HEK293 (cell line): ENCODE measurements around the gene CAPN7.

Experiments
- CTCF ChIA-PET: fragments of 350-600 bp; formaldehyde crosslinking; extraction: SDS; loops from one replicate; lab custom pipeline; 2021; ENCODE audit warnings: antibody characterized with exemption; lab: Yijun Ruan, JAX
- POLR2A ChIA-PET: fragments of 300-600 bp; formaldehyde crosslinking; extraction: SDS; loops from one replicate; lab custom pipeline; 2020; ENCODE audit warnings: antibody characterized with exemption, inconsistent platforms; lab: Yijun Ruan, JAX
- H3K27ac ChIP-seq: fragments of 200-500 bp; sonication (Bioruptor generic); 2 replicates; pipeline ENCODE4 v1.5.1; 2014; ENCODE audit warnings: low read depth, low read length, control low read depth, inconsistent platforms; ENCODE audit errors: extremely low read depth
- H3K36me3 ChIP-seq, 2 experiments: fragments of 200-500 bp in 1 of 2; sonication (Bioruptor generic) in 1 of 2; 1 replicate in 1 of 2; 2 replicates in 1 of 2; pipeline ENCODE4 v1.5.1; 2014 to 2017; ENCODE audit warnings: inconsistent platforms in 2 of 2, low read length in 2 of 2; ENCODE audit not compliant: control insufficient read depth in 2 of 2, insufficient read depth in 1 of 2
- H3K4me1 ChIP-seq: fragments of 200-500 bp; sonication (Bioruptor generic); 2 replicates; pipeline ENCODE4 v1.5.1; 2014; ENCODE audit warnings: mild to moderate bottlenecking, low read length, inconsistent platforms; ENCODE audit not compliant: control insufficient read depth, insufficient read depth
- H3K4me3 ChIP-seq: 2 replicates; pipeline ENCODE4 v1.5.1; 2011; ENCODE audit warnings: low read depth, mild to moderate bottlenecking, control low read depth, low read length, moderate library complexity
- H3K9me3 ChIP-seq: fragments of 200-500 bp; sonication (Bioruptor generic); 2 replicates; pipeline ENCODE4 v1.5.1; 2014; ENCODE audit warnings: low read depth, low read length, inconsistent platforms; ENCODE audit not compliant: control insufficient read depth, insufficient read depth
- GFI1B ChIP-seq: fragments of 450-650 bp; formaldehyde crosslinking; IDR thresholded peaks from 2 replicates; pipeline ENCODE4 v1.5.1; 2016; ENCODE audit warnings: missing biosample characterization, missing genetic modification characterization
- KLF10 ChIP-seq: fragments of 450-650 bp; IDR thresholded peaks from 2 replicates; pipeline ENCODE4 v1.5.1; 2018; ENCODE audit warnings: missing biosample characterization, mild to moderate bottlenecking, missing genetic modification characterization
- MZF1 ChIP-seq: fragments of 450-650 bp; formaldehyde crosslinking; IDR thresholded peaks from 2 replicates; pipeline ENCODE4 v1.5.1; 2017; ENCODE audit warnings: missing biosample characterization, missing genetic modification characterization, borderline replicate concordance
- TCF7L2 ChIP-seq: IDR thresholded peaks from 2 replicates; pipeline ENCODE4 v1.6.1; 2011; ENCODE audit warnings: low read depth, mild to moderate bottlenecking, inconsistent platforms, low read length, moderate library complexity, borderline replicate concordance
- ZFP69B ChIP-seq: fragments of 450-650 bp; formaldehyde crosslinking; IDR thresholded peaks from 2 replicates; pipeline ENCODE4 v1.5.1; 2016; ENCODE audit warnings: missing biosample characterization, missing genetic modification characterization
- ZNF112 ChIP-seq: fragments of 450-650 bp; formaldehyde crosslinking; IDR thresholded peaks from 2 replicates; pipeline ENCODE4 v1.5.0; 2017; ENCODE audit warnings: missing biosample characterization, missing genetic modification characterization
- ZNF121 ChIP-seq: fragments of 450-650 bp; formaldehyde crosslinking; IDR thresholded peaks from 2 replicates; pipeline ENCODE4 v1.5.1; 2016; ENCODE audit warnings: missing biosample characterization, missing genetic modification characterization
- ZNF354C ChIP-seq: fragments of 450-650 bp; formaldehyde crosslinking; IDR thresholded peaks from 2 replicates; pipeline ENCODE4 v1.5.1; 2016; ENCODE audit warnings: missing biosample characterization, missing genetic modification characterization, low read depth, borderline replicate concordance
- ZNF391 ChIP-seq: fragments of 450-650 bp; formaldehyde crosslinking; IDR thresholded peaks from 2 replicates; pipeline ENCODE4 v1.5.1; 2016; ENCODE audit warnings: low read depth, missing biosample characterization, missing genetic modification characterization, borderline replicate concordance
- ZNF529 ChIP-seq: fragments of 450-650 bp; formaldehyde crosslinking; IDR thresholded peaks from 2 replicates; pipeline ENCODE4 v1.5.1; 2017; ENCODE audit warnings: missing genetic modification characterization, missing biosample characterization; ENCODE audit not compliant: insufficient replicate concordance
- ZNF596 ChIP-seq: fragments of 450-650 bp; IDR thresholded peaks from 2 replicates; pipeline ENCODE4 v1.5.0; 2018; ENCODE audit warnings: missing biosample characterization, mild to moderate bottlenecking, missing genetic modification characterization, moderate library complexity
- ZNF621 ChIP-seq: fragments of 450-650 bp; formaldehyde crosslinking; IDR thresholded peaks from 2 replicates; pipeline ENCODE4 v1.5.1; 2017; ENCODE audit warnings: missing biosample characterization, missing genetic modification characterization
- ZNF624 ChIP-seq: fragments of 450-650 bp; formaldehyde crosslinking; IDR thresholded peaks from 2 replicates; pipeline ENCODE4 v1.5.1; 2017; ENCODE audit warnings: missing biosample characterization, missing genetic modification characterization
- ZNF792 ChIP-seq: fragments of 450-650 bp; formaldehyde crosslinking; IDR thresholded peaks from 2 replicates; pipeline ENCODE4 v1.5.1; 2016; ENCODE audit warnings: missing biosample characterization, missing genetic modification characterization
- TF ChIP-seq, protein P1 (sequence below): fragments of 450-650 bp; formaldehyde crosslinking; IDR thresholded peaks from 2 replicates; pipeline ENCODE4 v1.5.1; 2016; ENCODE audit warnings: missing biosample characterization, missing genetic modification characterization
- TF ChIP-seq, protein P2 (sequence below): fragments of 450-650 bp; formaldehyde crosslinking; conservative IDR thresholded peaks from 2 replicates; pipeline ENCODE4 v1.5.1; 2016; ENCODE audit warnings: low read depth, missing biosample characterization, missing genetic modification characterization
- TF ChIP-seq, protein P3 (sequence below): fragments of 450-650 bp; IDR thresholded peaks from 2 replicates; pipeline ENCODE4 v1.5.1; 2018; ENCODE audit warnings: missing biosample characterization, mild to moderate bottlenecking, missing genetic modification characterization
- TF ChIP-seq, protein P4 (sequence below): fragments of 450-650 bp; formaldehyde crosslinking; IDR thresholded peaks from 2 replicates; pipeline ENCODE4 v1.5.1; 2017; ENCODE audit warnings: missing biosample characterization, missing genetic modification characterization
- TF ChIP-seq, protein P5 (sequence below): fragments of 450-650 bp; formaldehyde crosslinking; IDR thresholded peaks from 2 replicates; pipeline ENCODE4 v1.5.1; 2016; ENCODE audit warnings: missing biosample characterization, missing genetic modification characterization
- TF ChIP-seq, protein P6 (sequence below): fragments of 450-650 bp; formaldehyde crosslinking; IDR thresholded peaks from 2 replicates; pipeline ENCODE4 v1.5.1; 2017; ENCODE audit warnings: missing biosample characterization, missing genetic modification characterization

Gene CAPN7

DNA sequence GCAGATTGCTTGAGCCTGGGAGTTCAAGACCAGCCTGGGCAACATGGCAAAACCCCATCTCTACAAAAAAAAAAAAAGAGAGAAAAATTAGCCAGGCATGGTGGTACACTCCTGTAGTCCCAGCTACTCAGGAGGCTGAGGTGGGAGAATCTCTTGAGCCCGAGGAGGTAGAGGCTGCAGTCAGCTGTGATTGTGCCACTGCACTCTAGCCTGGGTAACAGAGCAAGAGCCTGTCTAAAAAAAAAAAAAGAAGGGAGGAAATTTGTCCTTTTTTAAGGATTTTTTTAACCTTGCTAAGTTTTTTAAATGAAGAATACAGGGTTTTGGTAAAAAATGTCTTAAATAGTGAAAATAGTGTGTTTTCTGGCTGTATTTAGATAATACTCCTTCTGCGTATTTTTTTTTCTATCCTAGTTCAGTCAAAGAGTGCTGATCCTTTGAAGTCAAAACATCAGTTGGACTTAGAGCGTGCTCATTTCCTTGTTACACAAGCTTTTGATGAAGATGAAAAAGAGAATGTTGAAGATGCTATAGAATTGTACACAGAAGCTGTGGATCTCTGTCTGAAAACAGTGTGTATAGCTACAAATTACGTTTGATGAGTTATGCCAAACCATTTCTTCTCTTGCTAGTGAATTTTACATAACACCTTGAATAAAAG is 11.1 kb downstream of the CAPN7 start (continued):
- TF ChIP-seq, protein P1, sequence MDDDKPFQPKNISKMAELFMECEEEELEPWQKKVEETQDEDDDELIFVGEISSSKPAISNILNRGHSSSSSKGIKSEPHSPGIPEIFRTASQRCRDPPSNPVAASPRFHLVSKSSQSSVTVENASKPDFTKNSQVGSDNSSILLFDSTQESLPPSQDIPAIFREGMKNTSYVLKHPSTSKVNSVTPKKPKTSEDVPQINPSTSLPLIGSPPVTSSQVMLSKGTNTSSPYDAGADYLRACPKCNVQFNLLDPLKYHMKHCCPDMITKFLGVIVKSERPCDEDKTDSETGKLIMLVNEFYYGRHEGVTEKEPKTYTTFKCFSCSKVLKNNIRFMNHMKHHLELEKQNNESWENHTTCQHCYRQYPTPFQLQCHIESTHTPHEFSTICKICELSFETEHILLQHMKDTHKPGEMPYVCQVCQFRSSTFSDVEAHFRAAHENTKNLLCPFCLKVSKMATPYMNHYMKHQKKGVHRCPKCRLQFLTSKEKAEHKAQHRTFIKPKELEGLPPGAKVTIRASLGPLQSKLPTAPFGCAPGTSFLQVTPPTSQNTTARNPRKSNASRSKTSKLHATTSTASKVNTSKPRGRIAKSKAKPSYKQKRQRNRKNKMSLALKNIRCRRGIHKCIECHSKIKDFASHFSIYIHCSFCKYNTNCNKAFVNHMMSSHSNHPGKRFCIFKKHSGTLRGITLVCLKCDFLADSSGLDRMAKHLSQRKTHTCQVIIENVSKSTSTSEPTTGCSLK (tag by site-specific recombination) = no peak
- TF ChIP-seq, protein P2, sequence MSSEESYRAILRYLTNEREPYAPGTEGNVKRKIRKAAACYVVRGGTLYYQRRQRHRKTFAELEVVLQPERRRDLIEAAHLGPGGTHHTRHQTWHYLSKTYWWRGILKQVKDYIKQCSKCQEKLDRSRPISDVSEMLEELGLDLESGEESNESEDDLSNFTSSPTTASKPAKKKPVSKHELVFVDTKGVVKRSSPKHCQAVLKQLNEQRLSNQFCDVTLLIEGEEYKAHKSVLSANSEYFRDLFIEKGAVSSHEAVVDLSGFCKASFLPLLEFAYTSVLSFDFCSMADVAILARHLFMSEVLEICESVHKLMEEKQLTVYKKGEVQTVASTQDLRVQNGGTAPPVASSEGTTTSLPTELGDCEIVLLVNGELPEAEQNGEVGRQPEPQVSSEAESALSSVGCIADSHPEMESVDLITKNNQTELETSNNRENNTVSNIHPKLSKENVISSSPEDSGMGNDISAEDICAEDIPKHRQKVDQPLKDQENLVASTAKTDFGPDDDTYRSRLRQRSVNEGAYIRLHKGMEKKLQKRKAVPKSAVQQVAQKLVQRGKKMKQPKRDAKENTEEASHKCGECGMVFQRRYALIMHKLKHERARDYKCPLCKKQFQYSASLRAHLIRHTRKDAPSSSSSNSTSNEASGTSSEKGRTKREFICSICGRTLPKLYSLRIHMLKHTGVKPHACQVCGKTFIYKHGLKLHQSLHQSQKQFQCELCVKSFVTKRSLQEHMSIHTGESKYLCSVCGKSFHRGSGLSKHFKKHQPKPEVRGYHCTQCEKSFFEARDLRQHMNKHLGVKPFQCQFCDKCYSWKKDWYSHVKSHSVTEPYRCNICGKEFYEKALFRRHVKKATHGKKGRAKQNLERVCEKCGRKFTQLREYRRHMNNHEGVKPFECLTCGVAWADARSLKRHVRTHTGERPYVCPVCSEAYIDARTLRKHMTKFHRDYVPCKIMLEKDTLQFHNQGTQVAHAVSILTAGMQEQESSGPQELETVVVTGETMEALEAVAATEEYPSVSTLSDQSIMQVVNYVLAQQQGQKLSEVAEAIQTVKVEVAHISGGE (tag by site-specific recombination) = no peak
- no peak for TF ChIP-seq TCF7L2

DNA sequence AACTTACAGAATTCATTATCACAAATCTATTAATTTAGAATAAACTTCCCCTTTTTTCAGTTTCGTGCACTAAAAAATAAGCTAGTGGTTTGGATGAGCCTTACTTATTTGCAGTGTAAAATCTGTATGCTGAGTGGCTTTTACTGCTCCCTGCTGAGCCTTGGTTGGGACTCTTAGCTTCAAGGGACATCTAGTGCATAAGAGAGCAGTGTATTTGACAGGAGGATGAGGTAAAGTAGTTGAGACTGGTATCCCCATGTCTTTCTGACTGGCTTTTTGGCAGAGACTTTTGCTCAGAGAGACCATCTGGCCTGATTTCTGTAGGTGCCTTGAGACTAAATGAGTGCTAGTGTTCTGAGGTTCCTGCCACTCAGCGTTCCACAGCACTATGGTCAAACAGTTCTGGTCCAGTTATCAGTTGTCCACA is 11.8 kb downstream of the CAPN7 start:
- Histone ChIP-seq H3K27ac (no peak overlapping the region), H3K4me1 (no peaks in the 10 kb centered on the region), H3K36me3 (peaks cover 78 to 84% of the 10 kb centered on the region in 2 experiments), H3K9me3 (no peaks in the 10 kb centered on the region), H3K4me3 (no peak overlapping the region)
- CTCF ChIA-PET = interaction anchor here (0.8 kb wide), 1 partner anchor 116 kb away, joined by 3 read pairs; no protein-coding TSS in a partner anchor
- TF ChIP-seq, protein P3, sequence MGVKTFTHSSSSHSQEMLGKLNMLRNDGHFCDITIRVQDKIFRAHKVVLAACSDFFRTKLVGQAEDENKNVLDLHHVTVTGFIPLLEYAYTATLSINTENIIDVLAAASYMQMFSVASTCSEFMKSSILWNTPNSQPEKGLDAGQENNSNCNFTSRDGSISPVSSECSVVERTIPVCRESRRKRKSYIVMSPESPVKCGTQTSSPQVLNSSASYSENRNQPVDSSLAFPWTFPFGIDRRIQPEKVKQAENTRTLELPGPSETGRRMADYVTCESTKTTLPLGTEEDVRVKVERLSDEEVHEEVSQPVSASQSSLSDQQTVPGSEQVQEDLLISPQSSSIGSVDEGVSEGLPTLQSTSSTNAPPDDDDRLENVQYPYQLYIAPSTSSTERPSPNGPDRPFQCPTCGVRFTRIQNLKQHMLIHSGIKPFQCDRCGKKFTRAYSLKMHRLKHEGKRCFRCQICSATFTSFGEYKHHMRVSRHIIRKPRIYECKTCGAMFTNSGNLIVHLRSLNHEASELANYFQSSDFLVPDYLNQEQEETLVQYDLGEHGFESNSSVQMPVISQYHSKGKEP (tag by site-specific recombination) = no peak
- TF ChIP-seq ZNF596 (tag by site-specific recombination) (no peak), ZNF391 (tag by site-specific recombination) (no peak), ZNF792 (tag by site-specific recombination) (no peak), GFI1B (no peak), ZNF112 (tag by site-specific recombination) (no peak), ZNF624 (no peak)
- TF ChIP-seq, protein P4, sequence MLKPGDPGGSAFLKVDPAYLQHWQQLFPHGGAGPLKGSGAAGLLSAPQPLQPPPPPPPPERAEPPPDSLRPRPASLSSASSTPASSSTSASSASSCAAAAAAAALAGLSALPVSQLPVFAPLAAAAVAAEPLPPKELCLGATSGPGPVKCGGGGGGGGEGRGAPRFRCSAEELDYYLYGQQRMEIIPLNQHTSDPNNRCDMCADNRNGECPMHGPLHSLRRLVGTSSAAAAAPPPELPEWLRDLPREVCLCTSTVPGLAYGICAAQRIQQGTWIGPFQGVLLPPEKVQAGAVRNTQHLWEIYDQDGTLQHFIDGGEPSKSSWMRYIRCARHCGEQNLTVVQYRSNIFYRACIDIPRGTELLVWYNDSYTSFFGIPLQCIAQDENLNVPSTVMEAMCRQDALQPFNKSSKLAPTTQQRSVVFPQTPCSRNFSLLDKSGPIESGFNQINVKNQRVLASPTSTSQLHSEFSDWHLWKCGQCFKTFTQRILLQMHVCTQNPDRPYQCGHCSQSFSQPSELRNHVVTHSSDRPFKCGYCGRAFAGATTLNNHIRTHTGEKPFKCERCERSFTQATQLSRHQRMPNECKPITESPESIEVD (tag by site-specific recombination) = no peak
- POLR2A ChIA-PET = no interaction called here

DNA sequence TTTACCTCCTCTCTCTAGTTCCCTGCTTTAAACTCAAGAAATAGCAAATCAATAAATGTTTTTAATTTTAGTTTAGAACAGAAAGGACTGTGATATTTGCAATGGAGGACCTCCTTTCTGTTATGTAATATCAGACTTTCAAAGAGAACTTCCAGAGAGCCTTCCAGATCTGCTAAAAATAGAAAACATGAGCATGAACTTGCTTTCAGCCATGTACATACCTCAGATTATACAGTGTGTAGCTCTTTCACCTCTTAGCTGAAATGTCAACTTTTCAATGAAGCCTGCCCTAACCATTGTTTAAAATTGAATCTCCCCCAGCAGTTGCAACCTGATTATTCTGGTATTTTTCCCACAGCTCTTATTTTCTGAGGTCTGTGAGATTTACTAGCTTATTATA is 12.6 kb downstream of the CAPN7 start:
- ChIA-PET CTCF (interaction anchor here (0.7 kb wide), 2 partner anchors 42 to 109 kb away, joined by 3 to 4 read pairs; no protein-coding TSS in a partner anchor), POLR2A (no interaction called here)
- H3K4me3 ChIP-seq = no peak overlapping the region
- peaks cover 79 to 86% of the 10 kb centered on the region in 2 experiments for H3K36me3 ChIP-seq
- H3K4me1 ChIP-seq = no peaks in the 10 kb centered on the region
- no peaks in the 10 kb centered on the region for H3K9me3 ChIP-seq
- H3K27ac ChIP-seq = no peak overlapping the region
- no peak for TF ChIP-seq ZFP69B (tag by site-specific recombination)
- TF ChIP-seq KLF10 (tag by site-specific recombination) = no peak
- TF ChIP-seq ZNF529 = no peak
- no peak for TF ChIP-seq ZNF621 (tag by site-specific recombination)
- TF ChIP-seq, protein P5, sequence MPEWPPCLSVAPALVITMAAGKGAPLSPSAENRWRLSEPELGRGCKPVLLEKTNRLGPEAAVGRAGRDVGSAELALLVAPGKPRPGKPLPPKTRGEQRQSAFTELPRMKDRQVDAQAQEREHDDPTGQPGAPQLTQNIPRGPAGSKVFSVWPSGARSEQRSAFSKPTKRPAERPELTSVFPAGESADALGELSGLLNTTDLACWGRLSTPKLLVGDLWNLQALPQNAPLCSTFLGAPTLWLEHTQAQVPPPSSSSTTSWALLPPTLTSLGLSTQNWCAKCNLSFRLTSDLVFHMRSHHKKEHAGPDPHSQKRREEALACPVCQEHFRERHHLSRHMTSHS (tag by site-specific recombination) = no peak
- no peak for TF ChIP-seq ZNF354C (tag by site-specific recombination)
- no peak for TF ChIP-seq MZF1 (tag by site-specific recombination)
- TF ChIP-seq, protein P6, sequence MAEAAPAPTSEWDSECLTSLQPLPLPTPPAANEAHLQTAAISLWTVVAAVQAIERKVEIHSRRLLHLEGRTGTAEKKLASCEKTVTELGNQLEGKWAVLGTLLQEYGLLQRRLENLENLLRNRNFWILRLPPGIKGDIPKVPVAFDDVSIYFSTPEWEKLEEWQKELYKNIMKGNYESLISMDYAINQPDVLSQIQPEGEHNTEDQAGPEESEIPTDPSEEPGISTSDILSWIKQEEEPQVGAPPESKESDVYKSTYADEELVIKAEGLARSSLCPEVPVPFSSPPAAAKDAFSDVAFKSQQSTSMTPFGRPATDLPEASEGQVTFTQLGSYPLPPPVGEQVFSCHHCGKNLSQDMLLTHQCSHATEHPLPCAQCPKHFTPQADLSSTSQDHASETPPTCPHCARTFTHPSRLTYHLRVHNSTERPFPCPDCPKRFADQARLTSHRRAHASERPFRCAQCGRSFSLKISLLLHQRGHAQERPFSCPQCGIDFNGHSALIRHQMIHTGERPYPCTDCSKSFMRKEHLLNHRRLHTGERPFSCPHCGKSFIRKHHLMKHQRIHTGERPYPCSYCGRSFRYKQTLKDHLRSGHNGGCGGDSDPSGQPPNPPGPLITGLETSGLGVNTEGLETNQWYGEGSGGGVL (tag by site-specific recombination) = no peak
- no peak for TF ChIP-seq ZNF121 (tag by site-specific recombination)
